Lower leg skin (tissue), 4 donors: Measurements from ENCODE around the gene P2RY2. TPM values are rescaled to one million over a fixed set of nuclear protein-coding genes. Genes with fewer than 3 reads are reported as not detected.

Experiments
- DNase-seq, 2 donors: peaks; one replicate each; pipeline ENCODE4 v3.0.0-alpha.2; 2019; ENCODE audit warnings: low spot score in 2 of 2
- H3K4me3 ChIP-seq: fragments of 200-600 bp; sonication (generic); 2 replicates; pipeline ENCODE4 v1.5.1; 2017; ENCODE audit warnings: mild to moderate bottlenecking, low read depth; ENCODE audit not compliant: poor library complexity, severe bottlenecking
- POLR2A ChIP-seq, 2 donors: fragments of 450-650 bp; IDR thresholded peaks; one replicate each; pipeline ENCODE4 v1.6.1; 2016 to 2017; ENCODE audit warnings: antibody characterized with exemption in 2 of 2, mild to moderate bottlenecking in 1 of 2, moderate library complexity in 1 of 2
- WGBS, 2 donors: methylation state at CpG; one replicate each; pipeline ENCODE4 v1.1.5; 2018; 5-methylcytosine and 5-hydroxymethylcytosine counted together
- intact Hi-C: fragments of 100-400 bp; cut with DNase I; formaldehyde crosslinking; loops from one replicate; pipeline ENCODE4 v1.15.0; 2023; ENCODE audit warnings: low total_unique reads
- total RNA-seq, 4 donors: library from RNA; depleted of rRNA; stranded (reverse); fragments of >200 nt; gene quantifications; one replicate each; pipeline ENCODE4 v1.1.0, GENCODE V29; 2016
- TF ChIP-seq, protein P1 (sequence below), 3 donors: fragments of 450-650 bp; IDR thresholded peaks; one replicate each; pipeline ENCODE4 v1.5.1; 2016; ENCODE audit warnings: antibody characterized with exemption in 3 of 3, mild to moderate bottlenecking in 3 of 3, moderate library complexity in 2 of 3

The P2RY2 gene
- total RNA-seq, 4 donors from 2014 or later: 3.2 to 8.7 (median 5.1) TPM

DNA sequence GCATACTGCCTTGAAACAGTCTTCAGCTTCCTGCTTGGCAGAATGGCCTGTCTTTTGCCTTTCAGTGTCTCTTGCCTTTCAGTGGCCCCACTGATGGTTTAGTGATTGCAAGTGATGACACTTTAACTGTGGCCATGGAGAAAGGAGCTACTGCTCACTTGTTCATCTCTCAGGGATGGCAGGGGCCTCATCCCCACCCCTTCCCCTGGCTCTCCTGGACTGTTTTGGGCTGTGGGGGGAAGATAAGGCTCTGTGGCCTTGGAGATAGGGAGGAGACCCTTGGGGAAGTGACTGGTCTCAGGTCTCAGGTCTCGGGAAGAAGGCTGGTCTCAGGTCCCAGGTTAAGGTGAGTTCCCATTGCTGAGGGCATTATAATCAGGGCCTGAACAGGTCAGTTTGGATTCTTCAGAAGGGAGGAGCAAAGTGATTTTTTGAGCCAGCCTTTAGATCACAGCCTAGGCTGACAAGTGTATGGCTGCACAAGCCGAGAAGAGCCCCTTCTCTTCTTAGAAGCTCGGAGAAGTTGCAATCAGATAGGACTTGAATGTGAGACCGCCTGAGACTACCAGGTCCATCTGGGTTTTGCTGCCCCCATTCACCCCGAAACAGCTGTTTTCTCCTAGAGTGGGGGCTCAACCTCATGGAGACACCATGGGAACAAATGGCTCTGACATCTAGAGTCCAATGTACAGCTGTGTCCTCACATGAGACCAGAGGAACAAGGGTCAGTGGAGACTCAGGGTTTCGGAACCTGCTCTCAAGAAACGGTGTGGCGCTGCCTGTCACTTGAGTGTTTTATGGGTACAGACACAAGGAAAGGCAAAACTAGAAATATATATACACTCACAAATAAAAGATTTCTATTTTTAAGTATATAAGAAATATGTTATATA lies 15.9 kb upstream of the P2RY2 start:
- intact Hi-C loops: no loop called here
- TF ChIP-seq, protein P1, sequence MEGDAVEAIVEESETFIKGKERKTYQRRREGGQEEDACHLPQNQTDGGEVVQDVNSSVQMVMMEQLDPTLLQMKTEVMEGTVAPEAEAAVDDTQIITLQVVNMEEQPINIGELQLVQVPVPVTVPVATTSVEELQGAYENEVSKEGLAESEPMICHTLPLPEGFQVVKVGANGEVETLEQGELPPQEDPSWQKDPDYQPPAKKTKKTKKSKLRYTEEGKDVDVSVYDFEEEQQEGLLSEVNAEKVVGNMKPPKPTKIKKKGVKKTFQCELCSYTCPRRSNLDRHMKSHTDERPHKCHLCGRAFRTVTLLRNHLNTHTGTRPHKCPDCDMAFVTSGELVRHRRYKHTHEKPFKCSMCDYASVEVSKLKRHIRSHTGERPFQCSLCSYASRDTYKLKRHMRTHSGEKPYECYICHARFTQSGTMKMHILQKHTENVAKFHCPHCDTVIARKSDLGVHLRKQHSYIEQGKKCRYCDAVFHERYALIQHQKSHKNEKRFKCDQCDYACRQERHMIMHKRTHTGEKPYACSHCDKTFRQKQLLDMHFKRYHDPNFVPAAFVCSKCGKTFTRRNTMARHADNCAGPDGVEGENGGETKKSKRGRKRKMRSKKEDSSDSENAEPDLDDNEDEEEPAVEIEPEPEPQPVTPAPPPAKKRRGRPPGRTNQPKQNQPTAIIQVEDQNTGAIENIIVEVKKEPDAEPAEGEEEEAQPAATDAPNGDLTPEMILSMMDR (IDR thresholded peaks at IDR 0.05): no peak
- no peak for TF ChIP-seq POLR2A (IDR thresholded peaks at IDR 0.05)
- DNase-seq: peak in 1 of 2 donors; percentile 34
- no peak overlapping the region for H3K4me3 ChIP-seq
- WGBS, 2 donors: 85 to 88% methylated on average over 8 of the region's 8 CpGs

GRCh38 chr11:73203322-73203721 lies 14.8 kb upstream of the P2RY2 start:
- DNase-seq: peak in 1 of 2 donors; percentile 15
- no peak overlapping the region for H3K4me3 ChIP-seq
- intact Hi-C loops: no loop called here
- 87% methylated on average over 6 of the region's 6 CpGs for WGBS, 2 donors
- TF ChIP-seq POLR2A (IDR thresholded peaks at IDR 0.05): no peak
- TF ChIP-seq, protein P1 (IDR thresholded peaks at IDR 0.05): no peak

- no peak for TF ChIP-seq POLR2A (IDR thresholded peaks at IDR 0.05)
- TF ChIP-seq, protein P1 (IDR thresholded peaks at IDR 0.05): no peak
- intact Hi-C loops: no loop called here
- WGBS, 2 donors: 81 to 91% methylated on average over 4 of the region's 4 CpGs
- no peak overlapping the region for H3K4me3 ChIP-seq
- peak in 1 of 2 donors; percentile 78 for DNase-seq
Measured at GRCh38 chr11:73203790-73204189, 14.3 kb upstream of the P2RY2 start.

- H3K4me3 ChIP-seq: no peak overlapping the region
- 77 to 88% methylated on average over 8 of the region's 8 CpGs for WGBS, 2 donors
- no peak for TF ChIP-seq POLR2A (IDR thresholded peaks at IDR 0.05)
- TF ChIP-seq, protein P1 (IDR thresholded peaks at IDR 0.05): no peak
- DNase-seq: peak in 1 of 2 donors; percentile 87
- intact Hi-C loops: no loop called here
Measured at GRCh38 chr11:73204711-73205121, 13.4 kb upstream of the P2RY2 start.

- peak in 1 of 2 donors; percentile 14 for DNase-seq
- WGBS, 2 donors: 86 to 92% methylated on average over 5 of the region's 5 CpGs
- no peak overlapping the region for H3K4me3 ChIP-seq
- intact Hi-C loops: no loop called here
- no peak for TF ChIP-seq POLR2A (IDR thresholded peaks at IDR 0.05)
- TF ChIP-seq, protein P1 (IDR thresholded peaks at IDR 0.05): no peak
Measured at GRCh38 chr11:73205661-73206343, 12.3 kb upstream of the P2RY2 start.
